Stomach (tissue), 4 donors: ENCODE results near the gene PLCG2.

ENCODE experiments used
- CTCF ChIP-seq, 7 experiments: fragments of 450-650 bp in 4 of 7; fragments of 200-600 bp in 3 of 7; sonication (generic) in 3 of 7; IDR thresholded peaks; one replicate each; pipeline ENCODE4 v1.5.1; 2016 to 2019; ENCODE audit warnings: antibody characterized with exemption in 7 of 7, control low read depth in 2 of 7, mild to moderate bottlenecking in 1 of 7
- EP300 ChIP-seq: sonication (generic); formaldehyde crosslinking; IDR thresholded peaks from one replicate; pipeline ENCODE4 v1.6.1; 2017; ENCODE audit warnings: antibody characterized with exemption
- POLR2A ChIP-seq, 4 donors: fragments of 450-650 bp; IDR thresholded peaks; one replicate each; pipeline ENCODE4 v1.6.1; 2016; ENCODE audit warnings: antibody characterized with exemption in 4 of 4, control low read depth in 2 of 4, mild to moderate bottlenecking in 1 of 4, moderate library complexity in 1 of 4
- POLR2AphosphoS5 ChIP-seq, 3 donors: sonication (generic); formaldehyde crosslinking; IDR thresholded peaks; one replicate each; pipeline ENCODE4 v1.6.1; 2016; ENCODE audit warnings: antibody characterized with exemption in 3 of 3

- no peak for TF ChIP-seq CTCF (IDR thresholded peaks at IDR 0.05)
- no peak for TF ChIP-seq POLR2A (IDR thresholded peaks at IDR 0.05)
- TF ChIP-seq EP300, result no peak
- no peak for TF ChIP-seq POLR2AphosphoS5 (IDR thresholded peaks at IDR 0.05)
Measured at GRCh38 chr16:81804134-81804610, 25.1 kb downstream of the PLCG2 start.
